ENCODE data around the gene FGD5. TPM values are rescaled to one million over a fixed set of nuclear protein-coding genes. Genes with fewer than 3 reads are reported as not detected.

Gene FGD5
- total and polyA plus RNA-seq, 2 experiments from 2014 or later: 7.4 to 12.2 TPM

- Mint-ChIP-seq H3K27me3 (ENCODE audit: insufficient read depth, low read depth, poor library complexity) (peaks cover 8% of the 10 kb centered on the region), H3K27ac (no peak overlapping the region)
These were observed 73.5 kb downstream of the FGD5 start for GRCh38 chr3:14892226-14892625.

More at GRCh38 chr3:14892226-14892625, 73.5 kb downstream of the FGD5 start:
- no peaks in the 10 kb centered on the region; the same call in 1 of the 2 replicates for H3K4me1 ChIP-seq (ENCODE audit: insufficient read depth)
- no peak overlapping the region for H3K4me3 ChIP-seq
- no peaks in the 10 kb centered on the region for H3K9me3 Mint-ChIP-seq
- TF ChIP-seq CREB1 (CRISPR knock-in tag; IDR thresholded peaks at IDR 0.05; ENCODE audit: low read depth) (no peak), REST (IDR thresholded peaks at IDR 0.05; ENCODE audit: unreplicated experiment) (no peak), ZNF462 (CRISPR knock-in tag; IDR thresholded peaks at IDR 0.05) (no peak), JUNB (IDR thresholded peaks at IDR 0.05; ENCODE audit: unreplicated experiment) (no peak), POLR2AphosphoS5 (IDR thresholded peaks at IDR 0.05; ENCODE audit: low read depth) (no peak), ZNF331 (CRISPR knock-in tag; IDR thresholded peaks at IDR 0.05; ENCODE audit: low read depth) (no peak), STAT1 (IDR thresholded peaks at IDR 0.05; ENCODE audit: unreplicated experiment) (no peak), EZH2 (IDR thresholded peaks at IDR 0.05; ENCODE audit: low read depth, unreplicated experiment) (no peak)
- peaks cover 7% of the 10 kb centered on the region for H3K4me1 Mint-ChIP-seq
- no peaks in the 10 kb centered on the region for H3K36me3 ChIP-seq (ENCODE audit: insufficient read depth)
- H3K27me3 ChIP-seq (ENCODE audit: insufficient read depth): no peaks in the 10 kb centered on the region
- no peaks in the 10 kb centered on the region; the same call in 1 of the 2 replicates for H4K20me1 ChIP-seq (replicated peaks; ENCODE audit: insufficient read depth)
- DNase-seq (ENCODE audit: low spot score) (no peak), ATAC-seq (no peak)
- H2AFZ ChIP-seq: no peak overlapping the region
- H3K4me2 ChIP-seq: no peak overlapping the region
- no peaks in the 10 kb centered on the region for H3K9me2 ChIP-seq (ENCODE audit: insufficient read depth)
- no peaks in the 10 kb centered on the region for H3K79me2 ChIP-seq (replicated peaks; ENCODE audit: insufficient read depth)
- no peaks in the 10 kb centered on the region for H3F3A ChIP-seq (replicated peaks; ENCODE audit: low read depth)
- no peaks in the 10 kb centered on the region for H3K36me3 Mint-ChIP-seq (ENCODE audit: low read depth)
- H3K27ac ChIP-seq (ENCODE audit: low read depth): no peak overlapping the region
- H3K4me3 Mint-ChIP-seq: no peak overlapping the region
